Natural killer cell (primary cell): Measurements from ENCODE around the gene XPOT. TPM values are rescaled to one million over a fixed set of nuclear protein-coding genes. Genes with fewer than 3 reads are reported as not detected.

Experiments used
- ATAC-seq, 3 donors: fragments of 150-1000 bp in 2 of 3; fragments of 200-7000 bp in 1 of 3; cut with Tn5 transposase; 1 replicate in 1 of 3; 2 replicates in 2 of 3; pipeline ENCODE4 v1.10.0; 2021; ENCODE audit warnings: mild to moderate bottlenecking in 2 of 3, moderate library complexity in 2 of 3
- DNase-seq, 2 donors: peaks; one replicate each; pipeline versions ENCODE4 v3.0.0 to v3.0.0-alpha.2; 2013 to 2021; ENCODE audit warnings: mixed read lengths in 1 of 2
- H3K27ac ChIP-seq: one replicate; pipeline ENCODE4 v1.5.1; 2013; ENCODE audit warnings: mild to moderate bottlenecking, low read length
- H3K27me3 ChIP-seq: one replicate; pipeline ENCODE4 v1.6.1; 2013; ENCODE audit warnings: low read length; ENCODE audit not compliant: control insufficient read depth, insufficient read depth
- H3K36me3 ChIP-seq: one replicate; pipeline ENCODE4 v1.6.1; 2013; ENCODE audit warnings: low read length; ENCODE audit not compliant: control insufficient read depth, insufficient read depth
- H3K4me1 ChIP-seq: one replicate; pipeline ENCODE4 v1.6.1; 2013; ENCODE audit warnings: low read length; ENCODE audit not compliant: control insufficient read depth, insufficient read depth
- H3K4me3 ChIP-seq: one replicate; pipeline ENCODE4 v1.5.1; 2013; ENCODE audit warnings: low read length
- H3K9me3 ChIP-seq: one replicate; pipeline ENCODE4 v1.6.1; 2013; ENCODE audit warnings: low read length; ENCODE audit not compliant: control insufficient read depth, insufficient read depth
- H3K27ac Mint-ChIP-seq, 2 donors: one replicate each; pipeline ENCODE4 v1.8.0; 2022; ENCODE audit warnings: mild to moderate bottlenecking in 2 of 2, mixed read lengths in 2 of 2, moderate library complexity in 1 of 2
- H3K27me3 Mint-ChIP-seq, 2 donors: one replicate each; pipeline ENCODE4 v1.8.0; 2022; ENCODE audit warnings: low read depth in 2 of 2, mixed read lengths in 2 of 2
- H3K36me3 Mint-ChIP-seq: one replicate; pipeline ENCODE4 v1.8.0; 2022; ENCODE audit warnings: mixed read lengths
- H3K4me1 Mint-ChIP-seq, 2 donors: one replicate each; pipeline ENCODE4 v1.8.0; 2022; ENCODE audit warnings: mixed read lengths in 2 of 2
- H3K4me3 Mint-ChIP-seq: one replicate; pipeline ENCODE4 v1.8.0; 2022; ENCODE audit warnings: mild to moderate bottlenecking, moderate library complexity, mixed read lengths
- H3K9me3 Mint-ChIP-seq, 2 donors: one replicate each; pipeline ENCODE4 v1.8.0; 2022; ENCODE audit warnings: mixed read lengths in 2 of 2
- CTCF ChIP-seq: fragments of 200-600 bp; IDR thresholded peaks from one replicate; pipeline ENCODE4 v1.8.0; 2022; ENCODE audit warnings: antibody characterized with exemption
- WGBS: methylation state at CpG from one replicate; pipeline ENCODE4 v1.1.7; 2013; ENCODE audit warnings: missing lambda C conversion rate; ENCODE audit not compliant: insufficient coverage; 5-methylcytosine and 5-hydroxymethylcytosine counted together
- intact Hi-C: fragments of 100-400 bp; cut with micrococcal nuclease; formaldehyde crosslinking; loops from one replicate; pipeline ENCODE4 v1.14.2; 2022
- total RNA-seq, 4 donors: library from RNA; stranded (reverse); fragments of 120-200 nt in 1 of 4; gene quantifications; one replicate each; pipeline versions ENCODE4 v1.2.3 to v1.2.4, GENCODE V29; 2013 to 2022

The XPOT gene
- total RNA-seq, 3 donors from 2014 or later (not counting 1 experiment from before 2014, with no cell fraction given): 39.8 to 51.5 (median 45.0) TPM

DNA sequence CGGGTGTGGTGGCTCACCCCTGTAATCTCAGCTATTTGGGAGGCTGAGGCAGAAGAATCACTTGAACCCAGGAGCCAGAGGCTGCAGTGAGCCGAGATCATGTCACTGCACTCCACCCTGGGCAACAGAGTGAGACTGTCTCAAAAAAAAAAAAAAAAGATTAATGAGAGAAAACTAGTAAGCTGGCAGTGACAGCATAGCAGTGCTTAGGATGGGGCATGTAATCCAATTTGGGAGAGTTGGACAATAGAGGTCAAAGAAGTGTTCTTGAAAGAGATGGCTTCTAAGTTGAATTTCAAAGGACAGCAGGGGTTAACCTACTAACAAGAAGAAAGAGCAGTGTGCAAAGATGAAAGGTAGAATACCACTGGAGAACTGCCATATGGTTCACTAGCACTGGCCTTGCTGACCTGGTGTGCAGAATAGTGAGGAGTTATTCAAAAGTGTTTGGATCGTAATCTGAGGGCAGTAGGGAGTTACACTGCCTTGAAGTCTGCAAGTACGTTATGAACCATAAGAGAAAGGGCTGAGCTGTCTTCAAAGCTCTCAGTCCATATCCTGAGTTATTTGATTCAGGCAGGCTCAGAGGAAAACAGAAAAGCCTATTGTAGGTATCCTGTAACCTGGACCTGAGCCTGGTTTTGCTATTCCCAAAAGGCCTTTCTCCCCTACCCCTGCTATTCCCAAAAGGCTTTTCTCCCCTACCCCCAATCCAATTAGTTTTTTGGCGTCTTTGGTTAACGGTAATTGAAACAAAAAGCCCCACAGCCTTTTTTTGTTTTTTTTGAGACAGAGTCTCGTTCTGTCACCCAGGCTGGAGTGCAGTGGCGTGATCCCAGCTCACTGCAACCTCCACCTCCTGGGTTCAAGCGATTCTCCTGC is 3.4 kb downstream of the XPOT start:
- no peak for TF ChIP-seq CTCF
- H3K9me3 Mint-ChIP-seq: no peaks in the 10 kb centered on the region
- Histone ChIP-seq H3K27ac (no peak overlapping the region), H3K9me3 (no peaks in the 10 kb centered on the region), H3K27me3 (no peaks in the 10 kb centered on the region), H3K4me1 (peaks cover 18% of the 10 kb centered on the region), H3K36me3 (peaks cover 25% of the 10 kb centered on the region), H3K4me3 (no peak overlapping the region)
- peaks cover 14% of the 10 kb centered on the region for H3K36me3 Mint-ChIP-seq
- 88% methylated on average over 9 of the region's 9 CpGs for WGBS
- DNase-seq (no peak), ATAC-seq (no peak)
- H3K27me3 Mint-ChIP-seq: no peaks in the 10 kb centered on the region
- H3K4me1 Mint-ChIP-seq: peaks cover 11 to 12% of the 10 kb centered on the region in 2 donors
- intact Hi-C loops: loop anchor here (10.0 kb wide), 1 partner anchor 757 kb away; the partner anchor contains the start of gene LEMD3
- no peak overlapping the region for H3K4me3 Mint-ChIP-seq
- peak overlapping the region in 1 of 2 donors; percentile 36 for H3K27ac Mint-ChIP-seq

- WGBS: 97% methylated on average over 2 of the region's 2 CpGs
- no peaks in the 10 kb centered on the region for H3K4me1 ChIP-seq
- no peaks in the 10 kb centered on the region for H3K9me3 Mint-ChIP-seq
- H3K36me3 Mint-ChIP-seq: peaks cover 20% of the 10 kb centered on the region
- TF ChIP-seq CTCF: no peak
- no peak overlapping the region for H3K4me3 ChIP-seq
- intact Hi-C loops: no loop called here
- ATAC-seq (no peak), DNase-seq (no peak)
- H3K27me3 Mint-ChIP-seq: no peaks in the 10 kb centered on the region
- H3K27ac ChIP-seq: no peak overlapping the region
- peaks cover 0 to 4% of the 10 kb centered on the region in 2 donors for H3K4me1 Mint-ChIP-seq
- H3K27ac Mint-ChIP-seq: no peak overlapping the region
- no peaks in the 10 kb centered on the region for H3K9me3 ChIP-seq
- H3K4me3 Mint-ChIP-seq: no peak overlapping the region
- no peaks in the 10 kb centered on the region for H3K27me3 ChIP-seq
- H3K36me3 ChIP-seq: peaks cover 58% of the 10 kb centered on the region
Measured at GRCh38 chr12:64411427-64411826, 7.2 kb downstream of the XPOT start.

GRCh38 chr12:64412459-64412858 is 8.3 kb downstream of the XPOT start:
- Histone ChIP-seq H3K27ac (no peak overlapping the region), H3K4me3 (no peak overlapping the region), H3K4me1 (no peaks in the 10 kb centered on the region), H3K36me3 (peaks cover 68% of the 10 kb centered on the region), H3K27me3 (no peaks in the 10 kb centered on the region), H3K9me3 (no peaks in the 10 kb centered on the region)
- no peaks in the 10 kb centered on the region for H3K9me3 Mint-ChIP-seq
- no peak overlapping the region for H3K27ac Mint-ChIP-seq
- no peak for TF ChIP-seq CTCF
- DNase-seq: no peak
- no peak for ATAC-seq
- WGBS: 100% methylated on average over 2 of the region's 2 CpGs
- peaks cover 0 to 4% of the 10 kb centered on the region in 2 donors for H3K4me1 Mint-ChIP-seq
- intact Hi-C loops: no loop called here
- no peaks in the 10 kb centered on the region for H3K27me3 Mint-ChIP-seq
- no peak overlapping the region for H3K4me3 Mint-ChIP-seq
- H3K36me3 Mint-ChIP-seq: peaks cover 23% of the 10 kb centered on the region
